ENCODE results near the gene FAM168A.

- no peak for TF ChIP-seq CTCF (conservative IDR thresholded peaks at IDR 0.05 in 1 of 2, IDR thresholded peaks at IDR 0.05 in 1 of 2; ENCODE audit: low read depth in 1 of 2, low read length in 2 of 2)
- no peak for TF ChIP-seq EZH2 (IDR thresholded peaks at IDR 0.05; ENCODE audit: low read length, missing control alignments)
These were observed 188.5 kb downstream of the FAM168A start for GRCh38 chr11:73409431-73409830.
